ENCODE measurements around the gene TBXAS1. TPM values are rescaled to one million over a fixed set of nuclear protein-coding genes. Genes with fewer than 3 reads are reported as not detected.
"Not testable (repeated sequence)": the region's sequence is repeated elsewhere in the genome, so short reads cannot be mapped to it uniquely, and the experiment has no call there.

TBXAS1 gene
- total RNA-seq, 2 donors from 2014 or later: 12.0 to 17.0 TPM

GRCh38 chr7:139899328-139899955, 70.4 kb downstream of the TBXAS1 start:
- Histone ChIP-seq H3K9me3 (no peaks in the 10 kb centered on the region), H3K9ac (ENCODE audit: low read depth in 2 of 2, low read length in 2 of 2) (no peak overlapping the region), H3K4me3 (no peak overlapping the region), H3K4me1 (no peaks in the 10 kb centered on the region), H3K27ac (no peak overlapping the region), H3K36me3 (no peaks in the 10 kb centered on the region), H3K27me3 (no peaks in the 10 kb centered on the region)
- DNase-seq: no peak
- TF ChIP-seq CTCF (IDR thresholded peaks at IDR 0.05): no peak
- intact Hi-C loops (cut with DNase I): no loop called here

GRCh38 chr7:139900326-139900725, 71.3 kb downstream of the TBXAS1 start:
- Histone ChIP-seq H3K9ac (ENCODE audit: low read depth in 2 of 2, low read length in 2 of 2) (no peak overlapping the region), H3K9me3 (no peaks in the 10 kb centered on the region), H3K4me1 (no peaks in the 10 kb centered on the region), H3K4me3 (no peak overlapping the region), H3K27me3 (no peaks in the 10 kb centered on the region), H3K36me3 (no peaks in the 10 kb centered on the region), H3K27ac (no peak overlapping the region)
- no peak for DNase-seq
- intact Hi-C loops (cut with DNase I): no loop called here
- no peak for TF ChIP-seq CTCF (IDR thresholded peaks at IDR 0.05)

GRCh38 chr7:139901056-139901795, 72.2 kb downstream of the TBXAS1 start:
- no peak overlapping the region for H3K4me3 ChIP-seq
- no peaks in the 10 kb centered on the region for H3K9me3 ChIP-seq
- no peak for DNase-seq
- no peaks in the 10 kb centered on the region for H3K4me1 ChIP-seq
- no peaks in the 10 kb centered on the region for H3K36me3 ChIP-seq
- no peaks in the 10 kb centered on the region for H3K27me3 ChIP-seq
- TF ChIP-seq CTCF (IDR thresholded peaks at IDR 0.05): no peak
- intact Hi-C loops (cut with DNase I): no loop called here
- H3K27ac ChIP-seq: no peak overlapping the region
- H3K9ac ChIP-seq (ENCODE audit: low read depth in 2 of 2, low read length in 2 of 2): no peak overlapping the region

GRCh38 chr7:139901901-139902300, 72.8 kb downstream of the TBXAS1 start:
- no peaks in the 10 kb centered on the region for H3K4me1 ChIP-seq
- H3K36me3 ChIP-seq: no peaks in the 10 kb centered on the region
- H3K9me3 ChIP-seq: no peaks in the 10 kb centered on the region
- H3K4me3 ChIP-seq: no peak overlapping the region
- no peak for DNase-seq
- no peak overlapping the region for H3K27ac ChIP-seq
- H3K9ac ChIP-seq (ENCODE audit: low read depth in 2 of 2, low read length in 2 of 2): no peak overlapping the region
- H3K27me3 ChIP-seq: no peaks in the 10 kb centered on the region
- no peak for TF ChIP-seq CTCF (IDR thresholded peaks at IDR 0.05)
- intact Hi-C loops (cut with DNase I): no loop called here

GRCh38 chr7:139902436-139903102, 73.5 kb downstream of the TBXAS1 start:
- no peaks in the 10 kb centered on the region for H3K4me1 ChIP-seq
- H3K27ac ChIP-seq: no peak overlapping the region
- no peak overlapping the region for H3K9ac ChIP-seq (ENCODE audit: low read depth in 2 of 2, low read length in 2 of 2)
- H3K4me3 ChIP-seq: no peak overlapping the region
- intact Hi-C loops (cut with DNase I): no loop called here
- TF ChIP-seq CTCF (IDR thresholded peaks at IDR 0.05): no peak
- H3K27me3 ChIP-seq: no peaks in the 10 kb centered on the region
- no peak for DNase-seq
- H3K36me3 ChIP-seq: no peaks in the 10 kb centered on the region
- H3K9me3 ChIP-seq: no peaks in the 10 kb centered on the region

- H3K4me3 ChIP-seq; intact Hi-C loops (cut with DNase I); H3K4me1 ChIP-seq; H3K36me3 ChIP-seq; DNase-seq; H3K9ac ChIP-seq (ENCODE audit: low read depth in 2 of 2, low read length in 2 of 2); H3K27me3 ChIP-seq; H3K9me3 ChIP-seq; H3K27ac ChIP-seq: not testable (repeated sequence)
These were observed 74.0 kb downstream of the TBXAS1 start for GRCh38 chr7:139903103-139903477.
